Nephron progenitor cell (in vitro differentiated cells): Measurements from ENCODE around the gene BCKDHA.

ENCODE experiments used
- DNase-seq: peaks from one replicate; pipeline ENCODE4 v3.0.0; 2021
- H3K27ac Mint-ChIP-seq: 2 replicates; pipeline ENCODE4 v1.8.0; 2021; ENCODE audit warnings: mild to moderate bottlenecking, moderate library complexity, mixed read lengths
- H3K27me3 Mint-ChIP-seq: 2 replicates; pipeline ENCODE4 v1.8.0; 2021; ENCODE audit warnings: mild to moderate bottlenecking, low read depth, mixed read lengths; ENCODE audit not compliant: poor library complexity
- H3K36me3 Mint-ChIP-seq: 2 replicates; pipeline ENCODE4 v1.8.0; 2021; ENCODE audit warnings: low read depth, mixed read lengths
- H3K4me1 Mint-ChIP-seq: 2 replicates; pipeline ENCODE4 v1.8.0; 2021; ENCODE audit warnings: mixed read lengths
- H3K4me3 Mint-ChIP-seq: 2 replicates; pipeline ENCODE4 v1.8.0; 2021; ENCODE audit warnings: mild to moderate bottlenecking, moderate library complexity, mixed read lengths
- H3K9me3 Mint-ChIP-seq: 2 replicates; pipeline ENCODE4 v1.8.0; 2021; ENCODE audit warnings: mild to moderate bottlenecking, moderate library complexity, mixed read lengths
- CTCF ChIP-seq: fragments of 200-600 bp; sonication (generic); IDR thresholded peaks from 2 replicates; pipeline ENCODE4 v1.5.0; 2021; ENCODE audit warnings: antibody characterized with exemption

Gene BCKDHA

DNA sequence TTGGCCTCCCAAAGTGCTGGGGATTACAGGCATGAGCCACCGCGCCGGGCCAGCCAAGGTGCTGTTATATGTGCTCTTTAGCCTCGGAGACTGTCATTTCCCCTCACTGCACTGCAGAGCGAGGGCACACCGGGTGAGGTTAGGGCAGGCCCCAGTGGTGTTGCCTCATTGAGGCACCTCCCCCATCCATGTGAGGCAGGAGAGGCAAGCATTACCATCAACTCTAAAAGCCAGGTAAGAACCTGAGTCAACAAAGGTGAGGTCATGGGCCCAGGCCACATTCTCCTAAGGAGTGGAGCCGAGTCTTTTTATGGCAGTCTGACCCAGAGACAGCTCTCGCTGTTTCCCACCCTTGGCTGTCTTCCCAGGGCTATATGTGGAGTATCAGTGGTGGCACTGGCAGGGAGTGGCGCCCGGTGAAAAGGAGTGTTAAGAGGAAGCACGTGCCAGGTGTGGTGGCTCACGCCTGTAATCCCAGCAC lies 18.6 kb downstream of the BCKDHA start:
- TF ChIP-seq CTCF, result no peak
- Mint-ChIP-seq H3K27me3 (peaks cover 3% of the 10 kb centered on the region), H3K36me3 (peaks cover 57% of the 10 kb centered on the region), H3K9me3 (no peaks in the 10 kb centered on the region), H3K27ac (no peak overlapping the region), H3K4me1 (no peaks in the 10 kb centered on the region), H3K4me3 (no peak overlapping the region)
- DNase-seq, result no peak

DNA sequence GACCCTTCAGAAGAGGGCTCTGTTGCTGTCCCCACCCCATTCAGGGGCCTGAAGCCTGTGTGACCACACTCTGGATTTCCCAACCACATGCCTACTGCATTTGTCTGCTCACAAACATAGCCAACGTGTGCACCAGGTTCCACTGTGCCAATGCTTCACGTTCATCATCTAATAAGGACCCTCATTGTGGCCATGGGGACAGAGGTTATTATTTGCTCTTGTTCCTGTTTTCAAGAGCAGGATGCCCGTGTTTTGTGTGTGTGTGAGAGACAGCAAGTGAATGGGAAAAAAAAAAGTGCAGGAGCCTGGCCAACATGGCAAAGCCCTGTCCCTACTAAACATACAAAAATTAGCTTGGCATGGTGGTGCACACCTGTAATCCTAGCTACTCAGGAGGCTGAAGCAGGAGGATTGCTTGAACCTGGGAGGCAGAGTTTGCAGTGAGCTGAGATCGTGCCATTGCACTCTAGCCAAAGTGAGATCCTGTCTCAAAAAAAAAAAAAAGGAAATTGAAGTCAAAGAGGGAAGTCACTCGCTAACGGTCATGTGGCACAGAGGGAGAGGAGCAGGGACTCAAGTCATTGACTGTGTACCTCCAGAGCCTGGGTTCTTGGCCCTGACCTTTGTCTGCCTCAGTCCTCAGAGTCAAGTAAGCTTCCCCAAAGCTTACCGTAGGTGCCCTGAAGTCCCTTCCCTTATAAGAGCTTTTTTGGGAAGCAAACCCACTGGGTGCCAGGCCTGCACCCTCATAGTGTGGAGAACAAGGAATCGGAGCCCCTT lies 22.7 kb downstream of the BCKDHA start:
- no peak for TF ChIP-seq CTCF
- Mint-ChIP-seq H3K27me3 (peaks cover 3% of the 10 kb centered on the region), H3K4me3 (no peak overlapping the region), H3K4me1 (no peaks in the 10 kb centered on the region), H3K9me3 (no peaks in the 10 kb centered on the region), H3K27ac (peak overlapping the region; percentile 57), H3K36me3 (peaks cover 45% of the 10 kb centered on the region)
- DNase-seq, result no peak

GRCh38 chr19:41421314-41421713 lies 23.7 kb downstream of the BCKDHA start:
- no peak for TF ChIP-seq CTCF
- Mint-ChIP-seq H3K27me3 (peaks cover 2% of the 10 kb centered on the region), H3K9me3 (no peaks in the 10 kb centered on the region), H3K4me1 (peaks cover 5% of the 10 kb centered on the region), H3K27ac (peak overlapping the region; percentile 54), H3K36me3 (peaks cover 43% of the 10 kb centered on the region), H3K4me3 (no peak overlapping the region)
- DNase-seq, result no peak

DNA sequence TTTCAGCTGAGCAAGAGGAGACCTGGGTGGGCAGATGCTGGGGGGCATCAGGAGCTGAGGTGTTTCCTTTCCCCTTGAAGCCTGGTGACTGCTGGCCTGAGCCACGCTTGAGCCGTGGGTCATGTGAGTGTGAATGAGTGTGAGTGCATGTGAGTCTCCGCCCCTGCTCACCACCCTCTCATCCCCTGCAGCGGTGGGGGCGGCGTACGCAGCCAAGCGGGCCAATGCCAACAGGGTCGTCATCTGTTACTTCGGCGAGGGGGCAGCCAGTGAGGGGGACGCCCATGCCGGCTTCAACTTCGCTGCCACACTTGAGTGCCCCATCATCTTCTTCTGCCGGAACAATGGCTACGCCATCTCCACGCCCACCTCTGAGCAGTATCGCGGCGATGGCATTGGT lies 24.4 kb downstream of the BCKDHA start:
- TF ChIP-seq CTCF, result no peak
- Mint-ChIP-seq H3K4me1 (peaks cover 10% of the 10 kb centered on the region), H3K36me3 (peaks cover 40% of the 10 kb centered on the region), H3K9me3 (no peaks in the 10 kb centered on the region), H3K27me3 (no peaks in the 10 kb centered on the region), H3K27ac (peak overlapping the region; percentile 34), H3K4me3 (no peak overlapping the region)
- no peak for DNase-seq

- peaks cover 15% of the 10 kb centered on the region for H3K4me1 Mint-ChIP-seq
- H3K4me3 Mint-ChIP-seq, result no peak overlapping the region
- H3K27me3 Mint-ChIP-seq, result no peaks in the 10 kb centered on the region
- DNase-seq, result no peak
- H3K9me3 Mint-ChIP-seq, result no peaks in the 10 kb centered on the region
- no peak overlapping the region for H3K27ac Mint-ChIP-seq
- TF ChIP-seq CTCF, result no peak
- peaks cover 36% of the 10 kb centered on the region for H3K36me3 Mint-ChIP-seq
These were observed 24.8 kb downstream of the BCKDHA start for GRCh38 chr19:41422456-41422855.

DNA sequence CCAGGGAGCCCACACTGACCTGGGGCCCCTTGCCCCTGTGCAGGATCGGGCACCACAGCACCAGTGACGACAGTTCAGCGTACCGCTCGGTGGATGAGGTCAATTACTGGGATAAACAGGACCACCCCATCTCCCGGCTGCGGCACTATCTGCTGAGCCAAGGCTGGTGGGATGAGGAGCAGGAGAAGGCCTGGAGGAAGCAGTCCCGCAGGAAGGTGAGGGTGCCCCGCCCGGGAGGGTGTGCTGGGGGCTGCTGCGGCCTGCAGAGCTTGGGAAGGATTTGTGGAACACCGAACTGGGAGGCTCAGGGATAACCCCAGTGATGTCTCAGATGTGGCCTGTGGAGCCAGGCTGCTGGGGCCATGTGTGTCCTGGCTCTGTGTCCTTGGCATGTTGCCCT lies 25.3 kb downstream of the BCKDHA start:
- Mint-ChIP-seq H3K9me3 (no peaks in the 10 kb centered on the region), H3K4me3 (no peak overlapping the region), H3K4me1 (peaks cover 20% of the 10 kb centered on the region), H3K27me3 (no peaks in the 10 kb centered on the region), H3K27ac (no peak overlapping the region), H3K36me3 (peaks cover 32% of the 10 kb centered on the region)
- no peak for DNase-seq
- TF ChIP-seq CTCF, result no peak
